GM21786 (cell line): ENCODE data around the gene RAB43.
A peak's percentile ranks its signal among the peaks of the same experiment; 100 is the strongest.
"Not testable (repeated sequence)": the region's sequence is repeated elsewhere in the genome, so short reads cannot be mapped to it uniquely, and the experiment has no call there.

ENCODE experiments used
- ATAC-seq: cut with Tn5 transposase; IDR thresholded peaks from one replicate; pipeline ENCODE4 v1.9.1; 2021; ENCODE audit not compliant: unreplicated experiment

Gene RAB43

GRCh38 chr3:129122412-129123011 lies 908 bp upstream of the RAB43 start:
- no peak for ATAC-seq

DNA sequence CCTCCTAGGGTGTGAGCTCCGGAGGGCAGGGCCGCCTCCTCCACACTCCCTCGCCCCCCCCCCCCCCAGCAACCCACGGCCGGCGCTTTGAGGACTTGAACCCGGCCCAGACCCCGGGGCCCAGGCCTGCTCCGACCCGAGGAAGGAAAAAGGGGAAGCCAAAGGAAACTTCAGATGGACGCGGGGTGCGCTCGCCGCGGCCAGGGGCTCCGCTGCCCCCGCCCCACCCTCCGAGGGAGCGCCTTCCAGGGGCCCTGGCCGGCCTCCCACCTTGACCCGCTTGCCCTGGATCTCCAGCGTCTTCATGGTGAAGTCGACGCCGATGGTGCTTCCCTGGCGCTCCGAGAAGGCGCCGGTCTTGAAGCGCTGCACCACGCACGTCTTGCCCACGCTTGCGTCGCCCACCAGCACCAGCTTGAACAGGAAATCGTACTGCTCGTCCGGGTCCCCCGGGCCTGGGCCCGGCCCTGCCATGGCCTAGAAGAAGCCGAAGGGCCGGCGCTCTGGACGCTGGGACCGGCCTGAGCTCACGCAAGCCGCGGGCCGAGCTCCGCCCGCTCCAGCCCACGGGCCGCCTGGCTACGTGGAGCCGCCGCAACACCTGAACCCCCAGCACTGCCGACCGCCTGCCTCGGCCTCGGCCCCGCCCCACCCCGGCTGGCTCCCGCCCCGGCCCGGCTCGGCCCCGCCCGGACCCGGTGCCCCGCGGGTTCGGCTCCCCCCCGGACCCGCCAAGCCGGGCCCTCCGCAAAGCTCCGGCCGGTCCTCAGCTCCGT lies 400 bp downstream of the RAB43 start:
- no peak for ATAC-seq

GRCh38 chr3:129120254-129121004 lies 1.2 kb downstream of the RAB43 start:
- peak; percentile 75 for ATAC-seq

DNA sequence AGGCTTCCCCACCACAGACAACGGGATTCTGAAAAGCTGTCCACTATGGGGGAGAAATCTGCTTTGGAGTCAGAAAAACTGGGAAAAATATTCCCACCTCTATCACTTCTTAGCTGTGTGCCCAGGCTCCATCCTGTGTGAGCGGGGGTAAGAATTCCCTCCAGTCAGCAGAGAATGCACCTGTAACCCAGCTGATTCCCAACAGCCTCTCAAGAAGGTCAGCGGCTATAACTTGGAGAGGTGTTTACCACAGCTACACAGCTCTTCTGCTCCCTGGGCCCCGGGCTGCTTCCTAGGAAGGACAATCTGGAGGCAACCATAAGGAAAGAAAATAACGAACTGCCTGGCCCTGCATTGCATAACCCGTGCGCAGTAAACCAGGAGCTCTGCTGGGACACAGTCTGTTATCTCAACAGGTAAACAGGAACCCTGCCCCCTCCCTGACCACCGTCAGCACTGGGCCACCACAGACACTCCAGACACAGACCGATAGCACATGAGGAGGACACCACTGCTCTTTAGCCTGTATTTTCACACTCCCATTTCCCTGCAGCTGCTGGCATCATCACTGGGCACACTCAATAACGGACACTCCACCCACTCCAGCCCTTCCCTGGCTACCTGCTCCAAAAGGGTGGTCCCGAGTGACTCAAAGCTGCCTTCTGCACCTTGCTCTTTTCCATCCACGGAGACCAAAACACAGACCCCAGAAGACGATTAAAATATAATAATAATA lies 2.1 kb downstream of the RAB43 start:
- no peak for ATAC-seq

- ATAC-seq, result no peak
These were observed 2.9 kb downstream of the RAB43 start for GRCh38 chr3:129118745-129119144.

GRCh38 chr3:129117134-129117533 lies 4.5 kb downstream of the RAB43 start:
- no peak for ATAC-seq

- no peak for ATAC-seq
These were observed 5.1 kb downstream of the RAB43 start for GRCh38 chr3:129116482-129116946.

DNA sequence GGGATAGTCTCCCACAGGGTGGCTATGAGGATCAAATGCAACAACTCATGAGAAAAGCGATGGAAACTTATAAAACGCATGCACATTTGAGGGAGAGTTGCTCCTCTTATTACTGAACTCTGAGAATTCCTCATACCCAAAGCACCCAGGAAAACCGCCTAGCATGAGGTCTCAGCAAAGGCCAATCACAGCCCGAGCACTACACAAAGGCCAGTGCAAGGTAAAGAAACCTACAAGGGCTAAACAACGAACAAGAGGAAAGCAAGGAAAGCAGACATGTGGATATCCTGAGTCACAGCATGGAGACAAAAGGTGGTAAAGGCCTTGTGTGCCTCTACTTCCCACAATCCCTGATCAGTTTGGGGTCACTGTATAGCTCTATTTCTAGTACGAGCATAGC lies 7.1 kb downstream of the RAB43 start:
- ATAC-seq, result no peak

GRCh38 chr3:129112308-129113052 lies 9.1 kb downstream of the RAB43 start:
- ATAC-seq, result no peak

DNA sequence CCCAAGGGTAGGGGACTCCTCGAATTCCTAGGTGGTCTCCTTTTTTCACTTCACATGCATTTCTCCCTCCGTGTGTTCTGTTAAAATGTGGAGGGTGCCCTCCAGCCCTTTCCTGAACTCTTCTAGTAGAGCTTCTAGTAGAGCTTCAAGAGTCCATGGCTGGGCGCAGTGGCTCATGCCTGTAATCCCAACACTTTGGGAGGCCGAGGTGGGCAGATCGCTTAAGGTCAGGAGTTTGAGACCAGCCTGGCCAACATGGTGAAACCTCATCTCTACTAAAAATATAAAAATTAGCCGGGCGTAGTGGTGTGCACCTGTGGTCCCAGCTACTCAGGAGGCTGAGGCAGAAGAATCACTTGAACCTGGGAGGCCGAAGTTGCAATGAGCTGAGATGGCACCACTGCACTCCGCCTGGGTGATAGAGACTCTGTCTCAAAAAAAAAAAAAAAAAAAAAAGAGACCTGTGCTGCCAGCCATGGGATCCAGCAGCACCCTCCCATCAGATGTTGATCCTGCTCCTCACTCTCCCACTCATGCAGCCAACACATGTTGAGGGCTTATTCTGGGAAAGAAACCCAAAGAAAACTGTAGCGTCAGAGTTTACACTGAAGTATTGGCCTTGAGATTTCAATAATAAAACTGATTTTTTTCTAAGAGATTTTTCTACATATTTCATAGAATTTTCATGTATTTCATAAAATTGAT lies 10.4 kb downstream of the RAB43 start:
- not testable (repeated sequence) for ATAC-seq

GRCh38 chr3:129107793-129108192 lies 13.8 kb downstream of the RAB43 start:
- ATAC-seq, result no peak

DNA sequence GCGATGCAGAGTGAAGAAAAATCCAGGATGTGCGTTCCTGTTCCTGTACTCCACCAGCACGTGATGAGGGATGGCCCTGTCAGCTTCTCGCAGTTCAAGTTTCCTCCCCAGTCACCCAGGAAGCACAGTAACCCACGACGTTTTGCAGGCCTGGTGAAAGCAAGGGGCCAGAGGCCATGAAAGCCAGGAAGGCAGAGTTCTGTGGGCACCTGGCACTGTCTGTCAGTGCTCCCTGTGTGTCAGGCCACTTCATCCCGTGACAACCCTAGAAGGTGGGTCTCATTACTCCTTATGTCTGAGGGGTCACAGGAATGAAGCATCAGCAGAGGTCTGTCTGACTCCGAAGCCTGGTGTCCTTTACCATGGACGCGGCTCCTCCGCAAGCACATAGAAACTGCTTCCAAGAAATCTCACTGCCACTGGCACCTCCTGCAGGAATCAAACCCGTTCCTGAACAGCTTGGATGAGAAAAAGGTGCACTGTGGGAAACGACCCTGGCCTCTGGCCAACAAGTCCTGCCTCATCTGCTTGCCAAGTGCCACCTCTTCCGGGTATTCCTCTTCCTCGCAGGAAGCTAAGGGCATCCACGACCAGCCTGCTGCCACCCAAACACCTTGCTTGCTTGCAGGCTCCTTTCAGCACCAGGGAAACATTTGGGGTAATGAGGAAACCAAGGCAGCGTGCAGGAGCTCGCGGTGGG lies 14.6 kb downstream of the RAB43 start:
- ATAC-seq, result no peak

GRCh38 chr3:129106320-129106719 lies 15.3 kb downstream of the RAB43 start:
- ATAC-seq, result no peak

GRCh38 chr3:129105862-129106261 lies 15.7 kb downstream of the RAB43 start:
- no peak for ATAC-seq

DNA sequence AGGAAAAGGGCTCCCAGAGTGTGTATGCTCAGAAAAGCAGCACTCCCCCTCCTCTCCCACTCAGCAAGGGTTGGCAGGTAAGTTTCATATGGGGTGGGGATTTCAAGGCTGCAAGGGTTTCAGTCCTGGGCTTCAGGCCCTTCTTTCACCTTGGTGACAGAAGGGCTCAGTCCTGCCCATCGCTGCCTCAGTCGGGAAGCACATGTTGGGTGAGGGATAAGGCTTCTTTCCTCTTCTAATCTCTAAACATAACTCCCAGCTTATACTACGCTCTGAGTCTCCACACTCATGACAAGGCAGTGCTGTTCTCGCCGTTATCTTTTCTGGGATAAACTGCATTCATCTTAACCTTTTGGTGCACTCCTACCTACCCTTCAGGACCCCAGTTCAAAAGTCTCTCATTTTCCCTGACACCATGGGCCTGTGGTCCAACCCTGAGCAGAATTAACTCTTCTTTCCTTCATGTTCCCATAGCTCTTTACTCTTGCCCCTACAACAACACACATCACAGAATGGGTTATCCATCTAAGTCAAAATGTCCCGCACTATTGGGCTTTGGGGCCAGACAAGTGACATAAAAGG lies 17.0 kb downstream of the RAB43 start:
- ATAC-seq, result no peak

- no peak for ATAC-seq
These were observed 17.6 kb downstream of the RAB43 start for GRCh38 chr3:129104051-129104450.

DNA sequence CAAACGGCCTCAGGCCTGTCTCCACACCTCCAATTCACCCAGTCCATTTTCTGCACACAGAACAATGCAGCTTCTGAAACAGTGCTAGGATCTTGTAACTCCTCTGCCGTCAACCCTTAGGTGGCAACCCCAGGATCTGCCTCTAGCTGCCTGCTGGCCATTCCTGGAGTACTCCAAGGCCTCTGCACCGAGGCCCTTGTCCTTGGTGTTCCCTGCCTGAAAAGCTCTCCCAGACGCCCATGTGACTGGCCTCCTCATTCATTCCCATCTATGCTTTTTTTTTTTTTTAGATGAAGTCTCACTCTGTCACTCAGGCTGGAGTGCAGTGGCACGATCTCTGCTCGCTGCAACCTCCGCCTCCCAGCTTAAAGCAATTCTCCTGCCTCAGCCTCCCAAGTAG lies 18.3 kb downstream of the RAB43 start:
- no peak for ATAC-seq

- no peak for ATAC-seq
These were observed 20.1 kb downstream of the RAB43 start for GRCh38 chr3:129101370-129102138.
